ENCODE results near the gene TRRAP. TPM values are rescaled to one million over a fixed set of nuclear protein-coding genes. Genes with fewer than 3 reads are reported as not detected.

The TRRAP gene
- polyA plus RNA-seq, 1 donor from 2014 or later = 12.9 TPM

GRCh38 chr7:99004781-99005500, 126.6 kb downstream of the TRRAP start:
- Histone ChIP-seq H3F3A (ENCODE audit: insufficient read depth, low read length, poor library complexity, severe bottlenecking) (no peaks in the 10 kb centered on the region), H3K9me3 (ENCODE audit: low read length) (no peaks in the 10 kb centered on the region), H2AFZ (ENCODE audit: low read depth, low read length) (no peak overlapping the region), H3K27me3 (ENCODE audit: insufficient read depth, low read depth, low read length) (no peaks in the 10 kb centered on the region), H3K36me3 (ENCODE audit: insufficient read depth, low read length) (peaks cover 9% of the 10 kb centered on the region), H3K4me3 (ENCODE audit: low read length) (no peak overlapping the region), H3K27ac (ENCODE audit: low read length) (no peak overlapping the region), H3K9ac (ENCODE audit: low read length) (no peak overlapping the region), H4K20me1 (ENCODE audit: insufficient read depth) (no peaks in the 10 kb centered on the region), H3K4me2 (ENCODE audit: low read length) (no peak overlapping the region), H3K79me2 (replicated peaks; ENCODE audit: insufficient read depth, low read length) (no peaks in the 10 kb centered on the region), H3K9me2 (ENCODE audit: insufficient read depth, low read length) (no peaks in the 10 kb centered on the region)
- TF ChIP-seq SMC3 (conservative IDR thresholded peaks at IDR 0.05; ENCODE audit: poor library complexity) = no peak

- TF ChIP-seq POLR2AphosphoS5 (IDR thresholded peaks at IDR 0.05) (no peak), EP300 (conservative IDR thresholded peaks at IDR 0.05; ENCODE audit: poor library complexity, severe bottlenecking) (no peak), RAD21 (conservative IDR thresholded peaks at IDR 0.05) (no peak), SMC3 (conservative IDR thresholded peaks at IDR 0.05; ENCODE audit: poor library complexity) (no peak), TAF1 (IDR thresholded peaks at IDR 0.05; ENCODE audit: low read depth) (no peak), EZH2 (IDR thresholded peaks at IDR 0.05; ENCODE audit: borderline replicate concordance, insufficient read depth, low read length, poor library complexity, severe bottlenecking) (no peak), MXI1 (conservative IDR thresholded peaks at IDR 0.05; ENCODE audit: poor library complexity, severe bottlenecking) (no peak), CTCF (IDR thresholded peaks at IDR 0.05; ENCODE audit: poor library complexity, severe bottlenecking) (no peak), REST (IDR thresholded peaks at IDR 0.05; ENCODE audit: borderline replicate concordance) (no peak)
- Histone ChIP-seq H3K4me2 (ENCODE audit: low read length) (no peak overlapping the region), H3F3A (ENCODE audit: insufficient read depth, low read length, poor library complexity, severe bottlenecking) (no peaks in the 10 kb centered on the region), H4K20me1 (ENCODE audit: insufficient read depth) (no peaks in the 10 kb centered on the region), H3K79me2 (replicated peaks; ENCODE audit: insufficient read depth, low read length) (no peaks in the 10 kb centered on the region), H3K27ac (ENCODE audit: low read length) (no peak overlapping the region), H2AFZ (ENCODE audit: low read depth, low read length) (no peak overlapping the region), H3K27me3 (ENCODE audit: insufficient read depth, low read depth, low read length) (no peaks in the 10 kb centered on the region), H3K9ac (ENCODE audit: low read length) (no peak overlapping the region), H3K9me2 (ENCODE audit: insufficient read depth, low read length) (no peaks in the 10 kb centered on the region), H3K9me3 (ENCODE audit: low read length) (no peaks in the 10 kb centered on the region), H3K36me3 (ENCODE audit: insufficient read depth, low read length) (peaks cover 9% of the 10 kb centered on the region), H3K4me3 (ENCODE audit: low read length) (no peak overlapping the region)
Observed at GRCh38 chr7:99005776-99006175, 127.4 kb downstream of the TRRAP start.

Data from neural cell (in vitro differentiated cells).